Thoracic aorta (tissue), 2 donors: ENCODE measurements around the gene VPS4A. TPM values are rescaled to one million over a fixed set of nuclear protein-coding genes. Genes with fewer than 3 reads are reported as not detected.

Experiments used
- ATAC-seq: fragments of 150-250 bp; one replicate; pipeline ENCODE4 v1.8.0; 2017; ENCODE audit warnings: low read depth; ENCODE audit not compliant: insufficient number of reproducible peaks, low FRiP score
- DNase-seq: peaks from one replicate; pipeline ENCODE4 v3.0.0-alpha.2; 2020; ENCODE audit warnings: low spot score
- H3K27ac ChIP-seq, 2 donors: fragments of 200-600 bp; sonication (generic); 1 replicate in 1 of 2; 2 replicates in 1 of 2; pipeline ENCODE4 v1.5.1; 2016; ENCODE audit warnings: mild to moderate bottlenecking in 2 of 2, moderate library complexity in 2 of 2
- H3K27me3 ChIP-seq: fragments of 200-600 bp; sonication (generic); replicated peaks from 2 replicates; pipeline ENCODE4 v1.6.0; 2016; ENCODE audit warnings: mild to moderate bottlenecking; ENCODE audit not compliant: insufficient read depth
- H3K36me3 ChIP-seq: fragments of 200-600 bp; sonication (generic); one replicate; pipeline ENCODE4 v1.5.1; 2016
- H3K4me1 ChIP-seq, 2 donors: fragments of 200-600 bp; sonication (generic); 1 replicate in 1 of 2; 2 replicates in 1 of 2; pipeline versions ENCODE4 v1.5.1 to v1.6.0; 2016; ENCODE audit warnings: low read depth in 2 of 2, mild to moderate bottlenecking in 1 of 2; ENCODE audit not compliant: control insufficient read depth in 1 of 2
- H3K4me3 ChIP-seq: fragments of 200-600 bp; sonication (generic); 2 replicates; pipeline ENCODE4 v1.5.1; 2016; ENCODE audit warnings: mild to moderate bottlenecking
- H3K9me3 ChIP-seq: fragments of 200-600 bp; sonication (generic); 2 replicates; pipeline ENCODE4 v1.5.1; 2016
- CTCF ChIP-seq: fragments of 200-600 bp; sonication (generic); IDR thresholded peaks from one replicate; pipeline ENCODE4 v1.5.1; 2019; ENCODE audit warnings: antibody characterized with exemption
- total RNA-seq, 2 donors: library from RNA; depleted of rRNA; stranded (reverse); fragments of >200 nt; gene quantifications; one replicate each; pipeline versions ENCODE4 v1.1.0 to v1.2.3, GENCODE V29; 2016

VPS4A gene
- total RNA-seq, 2 donors from 2014 or later, result 26.3 to 38.5 TPM

GRCh38 chr16:69334696-69335095 is 23.5 kb downstream of the VPS4A start:
- H3K36me3 ChIP-seq, result peaks cover 27% of the 10 kb centered on the region
- DNase-seq (no peak), ATAC-seq (no peak)
- H3K27me3 ChIP-seq, result no peaks in the 10 kb centered on the region
- TF ChIP-seq CTCF, result no peak
- H3K4me3 ChIP-seq, result no peak overlapping the region
- H3K4me1 ChIP-seq, result peaks cover 14 to 25% of the 10 kb centered on the region in 2 donors
- no peak overlapping the region for H3K27ac ChIP-seq
- H3K9me3 ChIP-seq, result no peaks in the 10 kb centered on the region

DNA sequence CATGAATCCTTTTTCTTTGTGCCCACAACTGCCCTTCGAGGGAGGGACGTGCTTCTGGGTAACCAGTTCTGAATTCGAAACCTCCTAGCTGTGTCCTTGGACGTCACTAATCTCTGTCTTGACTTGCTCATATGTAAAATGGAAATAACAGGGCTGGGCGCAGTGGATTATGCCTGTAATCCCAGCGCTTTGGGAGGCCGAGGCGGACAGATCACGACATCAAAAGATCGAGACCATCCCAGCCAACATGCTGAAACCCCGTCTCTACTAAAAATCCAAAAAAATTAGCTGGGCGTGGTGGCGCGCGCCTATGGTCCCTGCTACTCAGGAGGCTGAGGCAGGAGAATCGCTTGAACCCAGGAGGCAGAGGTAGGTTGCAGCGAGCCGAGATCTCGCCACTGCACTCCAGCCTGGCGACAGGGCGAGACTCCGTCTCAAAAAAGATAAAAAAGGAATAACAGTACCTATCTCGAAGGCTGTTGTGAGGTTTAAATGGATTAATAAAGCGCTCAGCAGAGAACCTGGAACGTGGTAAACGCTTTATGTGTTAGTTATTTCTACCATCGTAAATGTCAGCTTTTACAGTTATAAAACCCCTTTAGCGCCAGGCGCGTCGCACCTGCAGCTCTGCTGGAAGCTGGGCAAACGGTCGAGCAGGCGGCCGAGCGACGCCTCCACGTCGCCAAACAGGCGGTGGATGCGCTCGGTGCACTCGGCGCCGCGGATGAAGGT is 27.6 kb downstream of the VPS4A start:
- Histone ChIP-seq H3K27me3 (no peaks in the 10 kb centered on the region), H3K4me3 (peak overlapping the region; percentile 91), H3K27ac (peak overlapping the region; percentile 79 to 85), H3K4me1 (peaks cover 21 to 31% of the 10 kb centered on the region in 2 donors), H3K36me3 (peaks cover 39% of the 10 kb centered on the region), H3K9me3 (no peaks in the 10 kb centered on the region)
- ATAC-seq (no peak), DNase-seq (no peak)
- TF ChIP-seq CTCF, result no peak

GRCh38 chr16:69339289-69340094 is 28.3 kb downstream of the VPS4A start, which contains the start of the genes COG8 and NIP7:
Gene COG8 (minus strand): TSS chr16:69339564. CDS start chr16:69339552, 12 bp downstream.
Gene NIP7 (plus strand): TSS chr16:69339772. CDS start chr16:69339830, 58 bp downstream.
- Histone ChIP-seq H3K27me3 (no peaks in the 10 kb centered on the region), H3K27ac (peak within 1 kb of the TSS; percentile 79 to 85), H3K4me3 (peak within 1 kb of the TSS; percentile 91), H3K9me3 (no peaks in the 10 kb centered on the region), H3K4me1 (peaks cover 21 to 31% of the 10 kb centered on the region in 2 donors), H3K36me3 (peaks cover 32% of the 10 kb centered on the region)
- TF ChIP-seq CTCF, result peak; percentile 90
- peak; percentile 91 for DNase-seq
- peak; percentile 98 for ATAC-seq

GRCh38 chr16:69340095-69340644 is 29.0 kb downstream of the VPS4A start:
- no peak for DNase-seq
- no peaks in the 10 kb centered on the region for H3K9me3 ChIP-seq
- peaks cover 25% of the 10 kb centered on the region for H3K36me3 ChIP-seq

More at GRCh38 chr16:69340095-69340644, 29.0 kb downstream of the VPS4A start:
- peaks cover 21 to 31% of the 10 kb centered on the region in 2 donors for H3K4me1 ChIP-seq
- H3K4me3 ChIP-seq, result peak overlapping the region; percentile 91
- peak overlapping the region; percentile 24 to 79 for H3K27ac ChIP-seq
- ATAC-seq, result no peak
- no peak for TF ChIP-seq CTCF
- H3K27me3 ChIP-seq, result no peaks in the 10 kb centered on the region
